OCI-LY7 (cell line): ENCODE data around the gene GCLM.

Experiments
- CTCF ChIP-seq: fragments of 200-600 bp; sonication (generic); conservative IDR thresholded peaks from 2 replicates; pipeline ENCODE4 v1.5.1; 2014; ENCODE audit warnings: mild to moderate bottlenecking, antibody characterized with exemption, low read length, moderate library complexity, mixed read lengths
- EZH2phosphoT487 ChIP-seq: fragments of 200-600 bp; sonication (generic); IDR thresholded peaks from 2 replicates; pipeline ENCODE4 v1.6.1; 2018; ENCODE audit warnings: low read depth, borderline replicate concordance, mild to moderate bottlenecking, mixed run types, antibody characterized with exemption, low read length, moderate library complexity, mixed read lengths

GRCh38 chr1:93851878-93852277 is 57.4 kb downstream of the GCLM start:
- TF ChIP-seq EZH2phosphoT487 (no peak), CTCF (no peak)
